HG03520 (cell line): ENCODE data around the gene AKT3.

Experiments
- ATAC-seq: cut with Tn5 transposase; IDR thresholded peaks from one replicate; pipeline ENCODE4 v1.9.1; 2021; ENCODE audit warnings: mild to moderate bottlenecking, moderate library complexity; ENCODE audit not compliant: unreplicated experiment

Gene AKT3

DNA sequence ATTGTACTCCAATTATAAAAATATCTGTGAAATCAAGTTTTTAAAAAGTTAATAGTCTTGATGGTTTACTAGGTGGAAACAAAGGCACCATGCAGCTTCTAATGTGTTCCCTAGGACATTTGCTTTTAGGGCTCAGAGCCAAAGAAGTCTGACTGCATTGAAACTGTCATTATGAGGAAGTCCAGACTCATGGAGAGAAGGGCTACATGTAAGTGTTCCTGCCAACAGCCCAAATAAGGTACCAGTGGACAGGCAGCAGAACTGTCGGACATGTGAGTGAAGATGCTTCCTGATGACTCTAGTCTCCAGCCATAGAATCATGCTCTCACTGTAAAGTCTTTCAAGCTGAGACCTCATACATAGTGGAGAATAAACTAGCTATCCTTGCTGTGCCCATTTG is 287.6 kb downstream of the AKT3 start:
- ATAC-seq = no peak

DNA sequence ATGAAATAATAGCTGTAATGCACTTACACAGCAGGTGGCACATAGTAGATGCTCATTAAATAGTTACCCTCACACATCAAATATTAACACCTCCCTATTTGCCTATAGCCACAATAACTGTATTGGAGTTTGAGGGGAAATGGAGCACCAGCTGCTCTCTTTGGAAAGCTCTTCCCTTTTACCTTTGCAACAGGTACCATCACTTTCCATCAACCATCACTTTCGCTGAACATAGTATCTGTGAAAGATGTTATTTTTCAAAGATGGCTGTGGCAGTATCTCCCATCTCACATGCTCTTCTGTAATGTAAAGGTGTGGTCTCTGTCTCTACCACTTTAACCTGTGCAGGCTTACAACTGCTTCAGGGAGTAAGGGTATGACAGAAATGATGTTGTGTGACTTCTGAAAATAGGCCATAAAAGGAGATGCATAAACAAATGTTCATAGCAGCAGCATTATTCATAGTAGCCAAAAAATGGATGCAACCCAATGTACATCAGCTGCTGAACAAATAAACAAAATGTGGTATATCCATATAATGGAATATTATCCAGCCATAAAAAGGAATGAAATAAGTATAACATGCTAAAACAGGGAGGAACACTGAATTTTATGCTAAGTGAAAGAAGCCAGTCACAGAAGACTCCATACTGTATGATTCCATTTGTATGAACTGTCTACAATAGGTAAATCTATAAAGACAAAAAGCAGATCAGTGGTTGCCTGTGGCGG is 288.3 kb downstream of the AKT3 start:
- ATAC-seq = no peak

DNA sequence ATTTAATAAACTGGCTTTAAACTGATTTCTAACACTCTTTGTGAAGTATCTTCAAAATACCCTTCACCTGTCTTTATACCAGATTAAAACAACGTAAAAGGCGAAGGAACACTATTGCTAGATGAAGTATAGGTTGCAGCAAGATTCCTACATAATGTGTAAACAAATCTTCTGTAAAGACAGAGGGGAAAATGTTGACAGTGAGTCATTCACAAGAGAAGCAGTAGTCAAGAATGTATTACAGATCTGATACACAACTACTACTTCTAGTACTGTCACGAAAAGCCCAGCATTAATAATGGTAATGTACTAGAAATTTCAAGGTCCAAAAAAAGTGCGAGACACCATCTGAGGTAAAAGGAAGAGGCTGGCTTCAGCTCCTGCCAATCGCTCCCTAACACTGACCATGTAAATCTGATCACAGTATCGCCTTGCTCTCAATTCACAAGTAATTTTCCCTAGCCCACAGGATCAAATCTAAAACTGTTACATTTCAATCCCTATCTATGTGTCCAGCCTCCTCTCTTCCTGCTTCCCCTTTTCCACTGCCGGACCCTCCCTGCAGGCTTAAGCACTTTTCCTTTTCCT is 290.4 kb downstream of the AKT3 start:
- no peak for ATAC-seq

DNA sequence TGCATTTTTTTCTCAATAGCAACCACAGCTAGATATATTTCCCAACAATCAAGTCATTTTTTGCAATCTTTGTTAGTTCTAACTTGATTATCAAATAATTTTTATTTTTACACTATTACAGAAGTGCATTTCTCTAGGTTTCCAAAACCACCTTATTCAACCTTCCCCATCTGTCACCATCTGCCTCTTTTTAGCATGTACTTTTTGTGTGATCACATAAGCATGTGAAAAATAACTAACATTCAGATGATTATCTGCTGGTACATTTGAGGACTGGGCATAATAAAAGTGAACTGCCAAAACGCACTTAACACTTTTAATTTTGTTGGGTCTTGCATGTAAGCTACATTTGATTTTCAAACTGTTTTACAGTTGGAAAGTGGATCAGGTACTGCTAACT is 291.5 kb downstream of the AKT3 start:
- ATAC-seq = no peak

DNA sequence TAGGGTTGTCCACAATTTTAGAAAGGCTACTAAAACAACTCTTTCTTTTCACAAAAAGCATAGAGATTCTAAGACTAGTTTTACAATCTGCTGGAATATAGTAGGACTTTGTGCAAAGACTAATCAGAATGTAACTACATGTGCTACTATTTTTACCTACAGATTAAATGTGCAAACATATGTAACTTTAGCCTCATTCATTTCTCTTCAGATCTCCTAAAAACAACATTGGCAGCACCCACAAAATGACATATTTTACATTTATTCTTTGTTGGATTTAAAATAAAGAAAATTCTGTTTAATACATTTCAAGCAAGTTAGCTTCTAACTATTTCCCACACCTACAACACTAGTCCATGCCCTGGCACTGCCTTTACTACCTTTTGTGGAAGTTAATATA is 292.2 kb downstream of the AKT3 start:
- no peak for ATAC-seq

DNA sequence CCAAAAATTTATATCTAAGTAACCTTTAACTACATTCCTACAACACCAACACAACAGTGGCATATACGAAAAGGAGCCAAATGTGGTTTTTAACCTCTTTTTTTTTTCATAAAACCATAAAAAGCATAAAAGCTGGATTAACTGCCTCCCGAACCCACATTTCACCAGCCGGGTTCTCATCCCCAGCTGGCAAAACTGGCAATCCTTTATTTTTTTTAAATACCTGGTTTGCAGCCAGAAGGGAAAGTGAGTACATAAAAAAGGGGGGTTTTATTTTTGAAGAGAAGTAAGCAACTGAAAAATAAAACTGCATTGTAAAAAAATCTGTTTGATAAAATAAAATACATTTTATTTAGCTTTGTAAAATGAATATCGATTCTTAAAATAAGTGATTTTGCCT is 295.4 kb downstream of the AKT3 start:
- ATAC-seq = no peak

DNA sequence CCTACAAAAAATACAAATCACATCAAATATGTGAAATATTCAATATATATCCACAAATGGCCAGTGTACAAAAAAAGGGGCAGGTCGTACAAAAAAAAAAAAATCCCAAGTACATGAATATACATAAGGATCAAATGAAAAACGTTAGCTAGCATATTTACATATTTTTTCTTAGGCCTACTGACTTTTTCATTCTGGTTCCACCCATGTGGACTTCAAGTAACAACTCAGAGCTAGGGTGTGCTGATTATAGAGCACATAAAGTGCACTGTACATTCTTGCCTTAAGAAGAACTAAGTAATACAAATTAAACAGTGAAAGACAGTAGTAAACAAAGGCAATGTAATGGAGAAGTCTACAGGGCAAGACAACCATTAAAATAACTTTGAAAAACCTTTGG is 297.0 kb downstream of the AKT3 start:
- ATAC-seq = no peak

DNA sequence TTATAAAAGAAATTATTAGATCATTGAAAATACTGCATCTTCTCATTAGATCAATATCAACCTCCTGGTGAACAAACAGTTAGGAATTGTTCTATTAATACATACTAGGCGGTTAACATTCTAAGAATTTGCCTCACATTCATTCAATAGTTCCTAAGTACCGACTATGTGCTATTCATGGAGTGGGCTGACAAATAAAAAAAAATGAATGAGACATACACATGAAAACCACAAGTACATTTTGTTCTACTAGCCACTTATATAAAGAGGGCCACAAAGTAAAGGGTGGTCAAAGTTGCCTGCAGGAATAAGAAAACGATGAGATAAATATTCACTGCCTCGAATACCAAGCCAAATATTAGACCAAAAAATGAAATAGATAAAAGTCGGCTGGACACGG is 299.8 kb downstream of the AKT3 start:
- ATAC-seq = no peak

DNA sequence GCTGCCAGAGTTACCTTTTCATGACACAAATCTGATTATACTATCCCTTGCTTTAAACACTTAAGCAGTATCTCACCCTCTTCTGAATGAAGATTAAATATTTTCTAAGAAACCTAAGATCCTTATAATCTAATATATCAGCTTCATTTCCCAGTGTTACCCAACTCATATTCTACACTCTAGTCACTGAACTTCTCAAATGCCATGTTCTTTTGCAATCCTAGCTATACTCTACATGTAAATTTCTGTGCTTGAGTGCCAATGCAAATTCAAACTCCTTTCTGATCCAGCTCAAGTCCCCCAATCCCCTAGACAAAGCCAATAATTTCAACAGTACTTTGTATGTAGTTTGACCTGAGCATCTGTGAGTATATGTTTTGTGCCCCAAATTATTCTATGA is 300.3 kb downstream of the AKT3 start:
- no peak for ATAC-seq

DNA sequence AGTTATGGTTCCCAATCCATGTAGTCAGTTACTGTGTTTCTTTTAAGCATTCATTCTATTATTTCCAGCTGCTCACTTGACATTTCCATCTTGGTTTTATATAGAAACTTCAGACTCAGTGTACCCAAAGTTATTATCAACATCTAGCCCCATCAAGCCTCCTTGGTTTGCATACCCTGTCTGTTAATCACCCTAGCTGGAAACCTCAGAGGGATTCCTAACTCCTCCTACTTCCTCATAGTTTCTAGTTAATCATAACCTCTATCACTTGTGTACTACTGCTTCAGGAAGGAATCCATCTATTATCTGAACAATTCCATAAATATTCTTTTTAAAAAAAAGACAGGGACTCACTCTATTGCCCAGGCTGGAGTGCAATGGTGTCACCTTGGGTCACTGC is 300.9 kb downstream of the AKT3 start:
- ATAC-seq = no peak

DNA sequence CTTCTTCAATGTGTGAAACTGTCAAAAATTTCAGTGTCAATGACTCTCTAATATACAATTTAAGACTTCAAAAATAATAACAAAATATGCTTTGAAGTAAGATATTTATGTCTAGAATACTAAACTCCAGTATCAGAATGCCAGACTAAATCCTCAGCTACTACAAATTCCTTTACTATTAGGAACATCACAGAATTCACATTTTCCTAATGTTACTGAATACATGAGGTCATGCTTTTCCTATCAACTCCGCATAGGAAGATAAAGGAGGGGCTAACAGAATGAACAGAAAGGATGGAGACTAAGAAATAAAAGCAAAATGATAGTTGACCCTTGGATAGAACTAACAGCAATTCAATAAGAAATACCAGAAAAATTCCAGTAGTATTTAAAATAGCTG is 301.5 kb downstream of the AKT3 start:
- ATAC-seq = no peak

DNA sequence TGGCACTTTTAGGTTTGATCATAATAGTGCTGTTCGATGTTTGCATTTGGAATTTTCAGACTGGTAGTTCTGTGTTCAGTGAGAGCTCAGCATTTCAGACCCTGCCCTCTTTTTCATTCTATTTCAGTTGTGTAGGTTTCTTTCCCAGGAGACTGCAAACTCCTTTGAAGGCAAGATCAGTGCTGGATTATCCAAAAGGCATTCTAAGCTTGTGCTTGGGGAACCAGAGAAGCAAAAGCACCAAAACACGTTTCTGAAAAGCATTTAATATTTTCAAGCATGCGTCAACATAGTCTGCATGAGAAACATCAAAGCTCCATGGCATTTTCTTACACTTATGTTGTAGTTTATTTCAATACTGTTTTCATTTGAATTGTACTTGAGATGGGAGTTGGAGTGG is 302.2 kb downstream of the AKT3 start:
- no peak for ATAC-seq

DNA sequence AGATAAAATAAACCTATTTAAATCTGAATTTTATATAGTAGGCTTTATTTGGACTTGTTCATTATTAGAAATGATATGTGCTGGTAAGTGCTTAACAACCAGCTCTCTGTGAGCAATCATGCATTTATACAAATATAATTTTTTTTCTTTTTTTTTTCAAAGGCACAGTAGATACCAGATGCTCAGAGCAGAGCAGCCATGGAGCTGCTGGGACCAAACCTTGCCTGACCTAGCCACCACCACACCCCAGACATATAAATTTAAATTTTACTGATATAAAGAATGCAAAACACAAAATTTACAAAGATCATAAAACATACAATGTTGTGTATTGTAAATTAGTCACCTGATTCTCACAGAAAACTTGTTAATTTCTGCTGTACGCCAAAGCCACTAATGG is 303.6 kb downstream of the AKT3 start:
- no peak for ATAC-seq

DNA sequence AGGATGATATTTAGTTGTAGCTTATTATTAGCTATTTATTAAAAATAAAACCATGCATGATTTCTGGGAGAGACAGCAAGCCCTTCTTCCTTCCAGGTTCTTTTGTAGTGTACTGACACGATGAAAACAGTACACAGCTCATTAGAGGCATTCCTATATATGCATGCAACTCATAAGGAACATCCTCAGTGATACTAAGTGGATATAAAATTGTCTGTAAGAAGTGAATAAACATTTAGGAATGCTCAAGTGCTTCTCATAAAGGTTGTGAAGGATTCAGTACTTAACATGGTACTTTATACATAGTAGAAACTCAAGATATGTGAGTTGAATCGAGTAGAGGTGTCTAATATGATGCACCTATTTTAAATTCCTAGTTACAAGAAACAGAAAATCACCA is 306.5 kb downstream of the AKT3 start:
- no peak for ATAC-seq

DNA sequence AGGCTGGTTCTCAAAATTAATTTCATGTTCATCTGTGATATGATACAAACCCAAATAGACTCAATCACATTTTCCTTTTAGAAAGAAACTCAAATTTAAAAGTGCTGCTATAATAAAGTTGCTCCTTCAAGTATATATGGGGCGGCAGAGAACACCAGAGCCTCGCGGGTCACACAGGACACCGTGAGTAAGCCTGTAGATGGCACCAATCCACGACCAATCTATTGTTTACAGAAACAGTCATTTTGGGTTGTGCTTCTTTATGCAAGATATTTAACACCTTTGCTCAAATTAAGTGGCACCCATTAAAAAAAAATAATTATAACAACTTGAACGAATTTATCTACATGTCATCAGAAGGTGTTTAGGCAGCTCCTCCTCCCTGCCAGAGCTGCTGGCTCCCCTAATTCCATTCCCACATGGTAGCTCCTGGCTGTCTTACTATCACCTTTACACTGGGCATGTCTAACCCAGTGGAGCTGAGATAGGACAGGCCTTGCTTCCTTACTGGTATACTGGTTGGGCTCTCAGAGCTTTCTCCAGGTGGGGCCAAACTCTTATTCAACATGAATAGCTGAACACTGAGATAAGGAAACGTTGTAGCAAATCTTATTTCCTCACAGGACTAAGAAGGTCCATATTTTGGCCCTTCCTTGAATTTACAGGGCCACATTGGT is 307.2 kb downstream of the AKT3 start:
- no peak for ATAC-seq

DNA sequence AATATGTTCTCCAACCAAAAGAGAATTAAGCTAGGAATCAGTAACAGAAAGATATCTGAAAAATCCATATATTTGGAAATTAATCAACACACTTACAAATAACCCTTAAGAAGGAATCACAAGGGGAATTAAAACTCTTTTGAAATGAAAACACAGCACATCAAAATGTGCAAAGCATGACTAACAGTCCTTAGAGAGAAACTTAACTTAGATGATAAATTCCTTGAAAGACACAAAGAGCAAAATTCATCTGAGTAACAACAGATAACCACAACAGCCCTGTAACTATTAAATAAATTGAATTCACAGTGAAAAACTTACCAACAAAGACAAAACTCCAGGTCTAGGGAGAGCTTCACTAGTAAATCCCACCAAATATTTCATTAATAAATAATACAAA is 310.4 kb downstream of the AKT3 start:
- ATAC-seq = no peak

DNA sequence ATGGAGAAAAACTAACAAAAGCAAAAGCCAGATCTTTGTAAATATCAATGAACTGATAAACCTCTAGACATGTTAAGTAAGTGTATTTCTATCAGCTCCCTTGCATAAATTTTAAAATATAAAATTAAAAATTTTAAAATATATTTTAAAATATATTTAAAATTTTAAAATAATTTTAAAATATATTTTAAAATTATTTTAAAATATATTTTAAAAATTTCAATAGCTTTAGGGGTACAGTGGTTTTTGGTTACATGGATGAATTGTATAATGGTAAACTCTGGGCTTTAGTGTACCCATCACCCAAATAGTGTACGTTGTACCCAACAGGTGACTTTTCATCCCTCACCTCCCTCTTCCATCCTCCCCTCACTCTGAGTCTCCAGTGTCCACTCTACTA is 315.0 kb downstream of the AKT3 start:
- ATAC-seq = no peak

DNA sequence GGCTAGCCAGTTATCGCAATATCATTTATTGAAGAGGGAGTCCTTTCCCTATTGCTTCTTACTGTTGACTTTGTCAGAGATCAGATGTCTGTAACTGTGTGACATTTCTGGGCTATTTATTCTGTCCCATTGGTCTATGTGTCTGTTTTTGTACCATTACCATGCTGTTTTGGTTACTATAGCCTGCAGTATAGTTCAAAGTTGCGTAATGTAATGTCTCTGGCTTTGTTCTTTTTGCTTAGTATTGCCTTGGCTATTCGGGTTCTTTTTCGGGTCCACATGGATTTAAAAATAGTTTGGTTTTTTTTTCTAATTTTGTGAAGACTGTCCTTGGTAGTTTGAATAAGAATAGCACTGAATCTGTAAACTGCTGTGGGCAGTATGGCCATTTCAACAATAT is 320.5 kb downstream of the AKT3 start:
- no peak for ATAC-seq

DNA sequence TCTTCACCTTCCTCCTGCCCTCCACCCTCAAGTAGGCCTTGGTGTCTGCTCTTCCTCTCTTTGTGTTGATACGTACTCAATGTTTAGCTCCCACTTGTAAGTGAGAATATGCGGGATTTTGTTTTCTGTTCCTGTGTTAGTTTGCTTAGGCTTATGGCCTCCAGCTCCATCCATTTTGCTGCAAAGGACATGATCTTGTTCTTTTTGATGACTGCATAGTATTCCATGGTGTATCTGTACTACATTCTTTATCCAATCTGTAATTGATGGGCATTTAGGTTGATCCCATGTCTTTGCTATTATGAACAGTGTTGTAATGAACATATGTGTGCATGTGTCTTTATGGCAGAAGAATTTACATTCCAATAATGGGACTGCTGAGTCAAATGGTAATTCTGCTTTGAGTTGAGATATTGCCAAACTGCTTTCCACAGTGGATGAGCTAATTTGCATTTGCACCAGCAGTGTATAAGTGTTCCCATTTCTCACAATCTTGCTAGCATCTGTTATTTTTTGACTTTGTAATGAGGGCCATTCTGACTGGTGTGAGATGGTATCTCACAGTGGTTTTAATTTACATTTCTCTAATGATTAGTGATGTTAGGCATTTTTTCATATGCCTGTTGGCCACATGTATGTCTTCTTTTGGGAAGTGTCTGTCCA is 321.5 kb downstream of the AKT3 start:
- no peak for ATAC-seq

DNA sequence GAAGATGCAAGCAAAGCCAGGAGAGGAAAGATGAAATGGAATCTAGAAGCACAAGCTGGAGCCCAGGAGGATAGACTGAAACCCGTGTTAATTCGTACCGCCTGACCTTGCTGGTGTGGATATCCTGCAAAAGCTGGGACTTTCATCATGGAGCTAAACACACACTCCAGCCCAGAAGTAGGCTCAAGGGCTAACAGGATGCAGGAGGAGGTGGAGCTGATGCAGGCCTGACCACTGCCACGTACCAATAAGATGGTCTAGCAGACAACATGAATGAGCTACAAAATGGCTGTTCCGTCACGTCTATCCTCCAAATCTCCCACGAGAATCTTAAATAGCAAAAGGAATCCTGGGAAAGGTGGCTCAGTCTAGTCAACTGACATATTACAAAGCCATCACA is 323.9 kb downstream of the AKT3 start:
- no peak for ATAC-seq

DNA sequence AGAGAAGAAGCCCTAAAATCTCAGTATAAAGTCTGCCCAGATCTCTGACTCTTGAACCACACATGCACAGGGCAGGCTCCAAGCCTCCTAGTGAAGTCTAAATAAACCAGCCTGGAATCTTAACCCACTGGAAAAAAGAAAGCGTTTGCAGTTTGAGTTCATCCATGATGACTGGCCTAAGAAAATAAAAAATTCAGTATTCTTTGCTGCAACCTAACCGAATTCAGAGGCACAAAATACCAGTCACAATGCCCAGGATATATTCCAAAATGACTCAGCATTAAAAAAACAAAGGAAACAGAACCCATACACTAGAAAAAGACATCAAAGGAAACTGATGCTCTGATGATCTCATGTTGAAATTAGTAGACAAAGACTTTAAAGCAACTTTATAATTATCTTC is 325.0 kb downstream of the AKT3 start:
- no peak for ATAC-seq

DNA sequence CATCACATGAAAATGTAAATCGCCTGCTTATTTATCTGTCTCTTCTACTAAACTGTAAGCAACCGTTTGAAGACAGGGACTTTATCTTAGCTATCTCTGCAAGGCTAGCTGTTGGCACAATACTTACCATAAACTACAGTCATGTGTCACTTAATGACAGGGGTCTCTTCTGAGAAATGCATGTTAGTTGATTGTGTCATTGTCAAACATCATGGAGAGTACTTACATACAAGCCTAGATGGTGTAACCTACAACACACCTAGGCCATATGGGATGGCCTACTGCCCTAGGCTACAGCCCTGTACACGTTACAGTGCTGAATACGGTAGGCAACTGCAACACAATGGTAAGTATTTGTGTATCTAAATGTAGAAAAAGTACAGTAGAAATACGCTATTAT is 326.3 kb downstream of the AKT3 start:
- no peak for ATAC-seq
